Small intestine (tissue), 7 donors: Measurements from ENCODE around the gene BACE2. TPM values are rescaled to one million over a fixed set of nuclear protein-coding genes. Genes with fewer than 3 reads are reported as not detected.

ENCODE experiments used
- DNase-seq, 2 donors: peaks; one replicate each; pipeline versions ENCODE4 v3.0.0 to v3.0.0-alpha.2; 2013
- FAIRE-seq: peaks from 2 replicates; lab custom pipeline; 2012; peaks lifted over from hg19 to GRCh38; lab: Jason Lieb, UNC
- H3K27ac ChIP-seq, 3 donors: one replicate each; pipeline ENCODE4 v1.5.1; 2013; ENCODE audit warnings: low read length in 2 of 3, mild to moderate bottlenecking in 2 of 3, control low read depth in 1 of 3, inconsistent platforms in 1 of 3, low read depth in 1 of 3, moderate library complexity in 1 of 3
- H3K27me3 ChIP-seq, 3 donors: one replicate each; pipeline ENCODE4 v1.6.1; 2013; ENCODE audit warnings: low read length in 3 of 3, inconsistent platforms in 1 of 3; ENCODE audit not compliant: control insufficient read depth in 3 of 3, insufficient read depth in 3 of 3
- H3K36me3 ChIP-seq, 3 donors: one replicate each; pipeline ENCODE4 v1.6.1; 2013; ENCODE audit warnings: low read length in 3 of 3, inconsistent platforms in 1 of 3, low read depth in 1 of 3, mild to moderate bottlenecking in 1 of 3, moderate library complexity in 1 of 3; ENCODE audit not compliant: control insufficient read depth in 3 of 3, insufficient read depth in 2 of 3
- H3K4me1 ChIP-seq, 3 donors: one replicate each; pipeline ENCODE4 v1.6.1; 2013; ENCODE audit warnings: low read length in 2 of 3, inconsistent platforms in 1 of 3, low read depth in 1 of 3, mild to moderate bottlenecking in 1 of 3, moderate library complexity in 1 of 3; ENCODE audit not compliant: control insufficient read depth in 3 of 3, insufficient read depth in 2 of 3
- H3K4me3 ChIP-seq, 3 donors: one replicate each; pipeline ENCODE4 v1.5.1; 2013; ENCODE audit warnings: low read length in 3 of 3, control low read depth in 1 of 3, inconsistent platforms in 1 of 3, low read depth in 1 of 3, mild to moderate bottlenecking in 1 of 3, moderate library complexity in 1 of 3
- H3K9me3 ChIP-seq, 2 donors: one replicate each; pipeline ENCODE4 v1.6.1; 2013; ENCODE audit warnings: low read depth in 1 of 2, low read length in 1 of 2; ENCODE audit not compliant: control insufficient read depth in 2 of 2, insufficient read depth in 1 of 2
- whole genome bisulfite sequencing, 3 donors: extraction: QIAGEN DNeasy Blood & Tissue Kit; methylation state at CpG; one replicate each; pipeline ENCODE4 v1.1.7; 2013; 5-methylcytosine and 5-hydroxymethylcytosine counted together
- polyA plus RNA-seq, 4 donors: library from polyadenylated mRNA; stranded (reverse) in 3 of 4; unstranded in 1 of 4; fragments of 200-250 nt in 3 of 4; fragments of 120-200 nt in 1 of 4; gene quantifications; one replicate each; pipeline versions ENCODE4 v1.2.1 to v1.2.3, GENCODE V29; 2013
- donor health status: healthy with polysubstance abuse.
- donor health status: control.
- donor health status: control.
- donor health status: Bipolar disorder and iron deficiency.
- donor health status: healthy.

Gene BACE2
- polyA plus RNA-seq, 4 donors, result 3.2 to 56.1 (median 9.1) TPM

- H3K4me3 ChIP-seq, result no peak overlapping the region
- peak in 1 of 2 donors; percentile 53 for DNase-seq
- no peaks in the 10 kb centered on the region for H3K4me1 ChIP-seq
- no peaks in the 10 kb centered on the region for H3K9me3 ChIP-seq
- no peak overlapping the region for H3K27ac ChIP-seq
- WGBS, 3 donors, result 57 to 75% (median 69%) methylated on average over 5 of the region's 5 CpGs
- FAIRE-seq, result no peak
- no peaks in the 10 kb centered on the region for H3K36me3 ChIP-seq
- H3K27me3 ChIP-seq, result no peaks in the 10 kb centered on the region
Observed at GRCh38 chr21:41156142-41156541, 11.8 kb upstream of the BACE2 start.

- no peaks in the 10 kb centered on the region for H3K27me3 ChIP-seq
- H3K4me3 ChIP-seq, result no peak overlapping the region
- no peak overlapping the region for H3K27ac ChIP-seq
- no peaks in the 10 kb centered on the region for H3K4me1 ChIP-seq
- no peaks in the 10 kb centered on the region for H3K9me3 ChIP-seq
- DNase-seq (no peak), FAIRE-seq (no peak)
- WGBS, 3 donors, result 95 to 97% (median 97%) methylated on average over 2 of the region's 2 CpGs
- no peaks in the 10 kb centered on the region for H3K36me3 ChIP-seq
Observed at GRCh38 chr21:41158026-41158425, 9.9 kb upstream of the BACE2 start.

DNA sequence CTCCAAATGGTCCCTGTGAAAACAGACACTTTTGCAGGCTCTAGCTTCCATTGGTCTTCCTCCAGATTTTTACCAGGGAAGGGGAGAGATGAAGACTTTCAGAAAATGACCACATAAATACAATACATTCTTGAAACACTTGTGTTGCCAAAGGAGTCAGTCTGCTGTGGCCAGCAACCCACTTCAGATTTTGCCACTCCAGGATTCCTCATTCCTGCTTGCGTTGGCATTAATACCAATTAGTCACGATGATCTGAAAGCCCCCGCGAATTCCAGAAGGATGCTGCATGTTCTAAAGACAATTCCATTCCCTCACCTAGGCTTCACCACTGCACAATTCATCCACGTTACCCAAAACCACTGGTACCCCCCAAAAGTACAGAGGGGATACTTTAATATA lies 7.9 kb upstream of the BACE2 start:
- H3K9me3 ChIP-seq, result no peaks in the 10 kb centered on the region
- no peaks in the 10 kb centered on the region for H3K27me3 ChIP-seq
- no peak overlapping the region for H3K27ac ChIP-seq
- H3K36me3 ChIP-seq, result no peaks in the 10 kb centered on the region
- H3K4me1 ChIP-seq, result no peaks in the 10 kb centered on the region
- no peak overlapping the region for H3K4me3 ChIP-seq
- FAIRE-seq, result no peak
- WGBS, 3 donors, result 90 to 95% (median 93%) methylated on average over 5 of the region's 5 CpGs
- DNase-seq, result no peak

DNA sequence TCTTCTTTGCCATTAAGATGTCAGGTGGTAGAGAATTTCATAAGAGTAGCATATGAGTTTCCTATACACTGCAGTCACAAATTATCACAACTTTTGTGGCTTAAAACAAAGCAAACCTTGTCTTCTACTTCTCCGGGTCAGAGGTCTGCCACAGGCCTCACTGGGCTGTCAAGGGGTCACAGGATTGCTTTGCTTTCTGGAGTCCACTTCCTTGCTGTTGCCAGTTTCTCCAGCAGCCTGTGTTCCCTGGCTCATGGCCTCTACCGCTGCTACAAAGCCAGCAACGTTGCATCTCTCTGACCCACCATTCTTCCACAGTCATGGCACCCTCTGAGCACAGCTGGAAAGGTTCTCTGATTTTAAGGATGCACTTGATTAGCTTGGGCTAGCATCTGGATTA lies 6.5 kb upstream of the BACE2 start:
- H3K9me3 ChIP-seq, result no peaks in the 10 kb centered on the region
- DNase-seq (no peak), FAIRE-seq (no peak)
- 66 to 85% (median 76%) methylated on average over 3 of the region's 3 CpGs for WGBS, 3 donors
- H3K36me3 ChIP-seq, result no peaks in the 10 kb centered on the region
- H3K4me3 ChIP-seq, result no peak overlapping the region
- H3K27me3 ChIP-seq, result no peaks in the 10 kb centered on the region
- H3K27ac ChIP-seq, result no peak overlapping the region
- H3K4me1 ChIP-seq, result no peaks in the 10 kb centered on the region

DNA sequence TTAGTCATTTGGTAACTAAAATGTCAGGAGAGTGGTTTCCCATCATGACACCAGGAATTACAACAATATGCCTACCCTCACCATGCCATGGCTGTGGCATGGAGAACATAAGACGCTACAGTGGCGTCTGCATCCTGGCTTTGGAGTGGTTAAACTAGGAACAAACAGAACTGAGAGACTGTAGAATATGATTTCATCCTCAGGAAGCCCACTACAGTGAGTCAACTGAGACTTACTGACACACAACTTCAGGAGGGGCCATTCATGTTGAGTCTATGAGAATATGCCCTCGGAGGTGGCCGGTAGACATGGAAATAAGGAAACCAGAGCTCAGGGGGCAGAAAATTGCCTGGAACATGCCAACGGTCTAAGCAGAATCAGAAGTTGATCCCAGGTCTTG lies 5.9 kb upstream of the BACE2 start:
- Histone ChIP-seq H3K4me3 (no peak overlapping the region), H3K9me3 (no peaks in the 10 kb centered on the region), H3K27me3 (no peaks in the 10 kb centered on the region), H3K4me1 (no peaks in the 10 kb centered on the region), H3K36me3 (no peaks in the 10 kb centered on the region), H3K27ac (no peak overlapping the region)
- DNase-seq (no peak), FAIRE-seq (no peak)
- 89 to 92% (median 89%) methylated on average over 5 of the region's 5 CpGs for WGBS, 3 donors

- no peaks in the 10 kb centered on the region for H3K4me1 ChIP-seq
- no peak overlapping the region for H3K27ac ChIP-seq
- no peaks in the 10 kb centered on the region for H3K27me3 ChIP-seq
- H3K9me3 ChIP-seq, result no peaks in the 10 kb centered on the region
- no peak overlapping the region for H3K4me3 ChIP-seq
- H3K36me3 ChIP-seq, result no peaks in the 10 kb centered on the region
- FAIRE-seq, result no peak
- WGBS, 3 donors, result 91 to 97% (median 97%) methylated on average over 8 of the region's 8 CpGs
- DNase-seq, result no peak
Observed at GRCh38 chr21:41163091-41163490, 4.9 kb upstream of the BACE2 start.

GRCh38 chr21:41164052-41164451 lies 3.9 kb upstream of the BACE2 start:
- 90 to 94% (median 93%) methylated on average over 4 of the region's 4 CpGs for WGBS, 3 donors
- H3K4me3 ChIP-seq, result no peak overlapping the region
- no peaks in the 10 kb centered on the region for H3K9me3 ChIP-seq
- no peaks in the 10 kb centered on the region for H3K4me1 ChIP-seq
- no peak for FAIRE-seq
- H3K36me3 ChIP-seq, result no peaks in the 10 kb centered on the region
- peaks cover 0 to 2% (median 0%) of the 10 kb centered on the region in 3 donors for H3K27me3 ChIP-seq
- no peak overlapping the region for H3K27ac ChIP-seq
- no peak for DNase-seq

- Histone ChIP-seq H3K27ac (peak overlapping the region in 1 of 3 donors; percentile 22), H3K27me3 (peaks cover 0 to 2% (median 0%) of the 10 kb centered on the region in 3 donors), H3K36me3 (no peaks in the 10 kb centered on the region), H3K4me3 (no peak overlapping the region), H3K4me1 (peaks cover 0 to 2% (median 0%) of the 10 kb centered on the region in 3 donors), H3K9me3 (no peaks in the 10 kb centered on the region)
- FAIRE-seq (no peak), DNase-seq (peak; percentile 27 to 76)
- 14 to 60% (median 42%) methylated on average over 11 of the region's 11 CpGs for WGBS, 3 donors
Observed at GRCh38 chr21:41164981-41165655, 2.8 kb upstream of the BACE2 start.

DNA sequence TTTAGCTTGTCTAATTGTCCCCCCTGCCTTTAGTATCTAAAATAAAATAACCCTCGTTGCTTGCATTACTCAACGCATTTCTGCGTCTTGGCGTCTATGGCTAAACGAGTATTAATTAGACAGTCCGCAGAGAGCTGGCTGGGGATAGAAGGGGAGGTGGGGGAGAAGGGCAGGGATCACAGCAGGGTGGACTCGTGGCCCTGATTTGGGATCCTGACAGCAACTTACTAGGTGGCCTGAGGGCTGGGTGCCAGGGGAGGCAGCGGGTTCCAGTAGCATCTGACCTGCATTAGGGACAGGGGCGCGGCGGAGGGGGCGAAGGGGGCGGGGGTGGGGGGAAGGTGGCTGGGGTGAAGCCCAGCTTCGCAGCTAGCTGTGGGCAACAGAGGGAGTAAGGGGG lies 1.1 kb upstream of the BACE2 start:
- Histone ChIP-seq H3K27me3 (peaks cover 0 to 2% (median 0%) of the 10 kb centered on the region in 3 donors), H3K4me3 (peak overlapping the region in 2 of 3 donors; percentile 72 to 84), H3K4me1 (peaks cover 0 to 2% (median 0%) of the 10 kb centered on the region in 3 donors), H3K9me3 (no peaks in the 10 kb centered on the region), H3K36me3 (no peaks in the 10 kb centered on the region), H3K27ac (peak overlapping the region in 1 of 3 donors; percentile 91)
- no peak for FAIRE-seq
- no peak for DNase-seq
- WGBS, 3 donors, result 11 to 18% (median 16%) methylated on average over 7 to 14 of the region's 14 CpGs
